Neural progenitor cell (in vitro differentiated cells): Measurements from ENCODE around the gene NHERF1.

Experiments used
- EZH2 ChIP-seq: fragments of 200-600 bp; sonication (generic); IDR thresholded peaks from 2 replicates; pipeline ENCODE4 v1.6.1; 2017; ENCODE audit warnings: antibody characterized with exemption, mild to moderate bottlenecking, moderate library complexity
- EZH2phosphoT487 ChIP-seq: fragments of 200-600 bp; sonication (generic); IDR thresholded peaks from 2 replicates; pipeline ENCODE4 v1.6.1; 2017; ENCODE audit warnings: antibody characterized with exemption
- TF ChIP-seq, protein P1 (sequence below): fragments of 200-600 bp; sonication (generic); IDR thresholded peaks from 2 replicates; pipeline ENCODE4 v1.5.1; 2017; ENCODE audit warnings: antibody characterized with exemption, mild to moderate bottlenecking

DNA sequence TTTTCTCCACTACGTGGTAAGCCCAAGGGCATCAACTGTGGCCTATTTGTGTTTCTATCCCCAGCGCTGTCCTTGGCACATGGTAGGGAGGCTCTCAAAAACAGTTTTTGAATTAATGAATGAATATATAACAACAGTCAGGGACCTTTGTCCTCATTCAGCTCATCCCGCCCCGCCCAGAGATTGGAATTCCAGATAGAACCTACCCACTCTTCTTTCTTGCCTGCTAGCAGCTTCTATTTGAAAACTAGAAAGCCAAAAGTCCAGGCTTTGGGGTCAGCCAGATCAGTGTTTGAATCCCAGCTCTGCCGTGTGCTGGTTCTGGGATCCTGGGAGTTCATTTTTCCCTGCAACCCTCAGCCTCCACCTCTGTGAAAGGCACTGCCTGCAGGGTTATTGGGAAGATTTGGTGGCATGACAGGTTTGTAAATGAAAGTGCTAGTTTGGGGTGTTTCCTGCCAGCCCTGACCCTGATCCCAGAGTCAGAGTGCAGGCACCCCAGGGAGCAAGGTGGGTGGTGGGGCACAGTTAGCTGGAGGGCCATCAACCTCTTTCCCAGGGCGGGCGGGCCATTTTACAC, 4.5 kb downstream of the NHERF1 start:
- TF ChIP-seq, protein P1, sequence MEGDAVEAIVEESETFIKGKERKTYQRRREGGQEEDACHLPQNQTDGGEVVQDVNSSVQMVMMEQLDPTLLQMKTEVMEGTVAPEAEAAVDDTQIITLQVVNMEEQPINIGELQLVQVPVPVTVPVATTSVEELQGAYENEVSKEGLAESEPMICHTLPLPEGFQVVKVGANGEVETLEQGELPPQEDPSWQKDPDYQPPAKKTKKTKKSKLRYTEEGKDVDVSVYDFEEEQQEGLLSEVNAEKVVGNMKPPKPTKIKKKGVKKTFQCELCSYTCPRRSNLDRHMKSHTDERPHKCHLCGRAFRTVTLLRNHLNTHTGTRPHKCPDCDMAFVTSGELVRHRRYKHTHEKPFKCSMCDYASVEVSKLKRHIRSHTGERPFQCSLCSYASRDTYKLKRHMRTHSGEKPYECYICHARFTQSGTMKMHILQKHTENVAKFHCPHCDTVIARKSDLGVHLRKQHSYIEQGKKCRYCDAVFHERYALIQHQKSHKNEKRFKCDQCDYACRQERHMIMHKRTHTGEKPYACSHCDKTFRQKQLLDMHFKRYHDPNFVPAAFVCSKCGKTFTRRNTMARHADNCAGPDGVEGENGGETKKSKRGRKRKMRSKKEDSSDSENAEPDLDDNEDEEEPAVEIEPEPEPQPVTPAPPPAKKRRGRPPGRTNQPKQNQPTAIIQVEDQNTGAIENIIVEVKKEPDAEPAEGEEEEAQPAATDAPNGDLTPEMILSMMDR = no peak
- TF ChIP-seq EZH2phosphoT487 = no peak
- TF ChIP-seq EZH2 = no peak
